Umbilical cord (tissue), 2 donors: ENCODE results near the gene CETN2. TPM values are rescaled to one million over a fixed set of nuclear protein-coding genes. Genes with fewer than 3 reads are reported as not detected.
"Not testable (repeated sequence)": the region's sequence is repeated elsewhere in the genome, so short reads cannot be mapped to it uniquely, and the experiment has no call there.

Experiments used
- DNase-seq: peaks from one replicate; pipeline ENCODE4 v3.0.0-alpha.2; 2015; ENCODE audit warnings: low spot score
- total RNA-seq: library from RNA; depleted of rRNA; stranded (reverse); fragments of >200 nt; gene quantifications from one replicate; pipeline ENCODE4 v1.2.3, GENCODE V29; 2014; ENCODE audit warnings: low replicate concordance; ENCODE audit not compliant: insufficient read depth

The CETN2 gene
- 32.3 TPM for total RNA-seq

DNA sequence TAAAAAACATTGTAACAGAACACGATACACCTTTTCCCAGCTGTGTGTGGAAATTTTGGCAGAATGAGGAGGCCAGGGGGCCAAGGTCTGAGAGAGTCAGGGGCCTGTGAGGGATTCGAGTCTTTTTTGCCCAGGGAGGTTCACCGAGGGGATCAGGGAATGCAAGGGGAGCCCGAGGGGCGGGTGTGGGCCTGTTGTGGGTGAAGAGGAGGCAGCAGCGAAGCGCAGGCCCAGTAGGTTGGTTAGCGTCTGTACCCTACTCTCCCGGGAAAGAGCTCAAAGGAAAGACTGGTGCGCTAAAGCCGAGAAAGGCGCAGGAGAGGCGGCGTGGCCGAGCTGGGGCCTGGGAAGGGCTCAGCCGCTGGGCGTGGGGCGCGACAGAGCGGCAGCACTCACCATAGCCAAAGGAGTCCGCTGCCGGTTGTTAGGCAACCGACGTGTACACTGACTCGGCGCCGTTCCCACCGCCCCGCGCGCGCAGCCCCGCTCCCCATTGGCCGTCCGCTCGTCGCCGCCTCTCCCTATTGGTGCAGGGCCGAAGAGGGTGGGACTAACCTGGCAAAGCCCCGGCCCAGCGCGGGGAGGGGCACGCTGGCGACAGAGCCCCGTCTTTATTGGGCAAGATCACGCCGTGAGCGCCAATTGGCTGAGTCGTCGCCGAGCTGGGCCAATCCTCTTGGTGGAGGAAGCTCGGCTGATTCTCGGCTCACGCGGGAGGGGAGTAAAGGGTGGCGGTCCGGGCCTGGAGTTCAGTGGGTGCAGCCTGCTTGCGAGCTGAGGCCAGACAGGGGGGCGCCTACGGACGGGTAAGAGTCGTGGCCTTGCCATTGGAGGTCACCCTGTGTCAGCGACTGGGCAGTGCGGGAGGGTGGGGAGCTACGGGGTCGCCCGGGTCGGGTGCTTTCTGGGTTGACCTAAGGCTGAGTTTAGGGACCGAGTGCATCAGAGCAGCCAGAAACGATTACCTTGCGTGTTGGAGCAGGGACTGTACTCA is at the start of gene CETN2, which contains the start of gene NSDHL:
CETN2 (minus strand) TSS at position 446 of the 994 bp plus-strand sequence; CDS start at position 399, 47 bp downstream.
NSDHL (plus strand) TSS at position 752 of the 994 bp plus-strand sequence. CDS start 15,262 bp downstream, outside the sequence.
- DNase-seq = peak; percentile 97

DNA sequence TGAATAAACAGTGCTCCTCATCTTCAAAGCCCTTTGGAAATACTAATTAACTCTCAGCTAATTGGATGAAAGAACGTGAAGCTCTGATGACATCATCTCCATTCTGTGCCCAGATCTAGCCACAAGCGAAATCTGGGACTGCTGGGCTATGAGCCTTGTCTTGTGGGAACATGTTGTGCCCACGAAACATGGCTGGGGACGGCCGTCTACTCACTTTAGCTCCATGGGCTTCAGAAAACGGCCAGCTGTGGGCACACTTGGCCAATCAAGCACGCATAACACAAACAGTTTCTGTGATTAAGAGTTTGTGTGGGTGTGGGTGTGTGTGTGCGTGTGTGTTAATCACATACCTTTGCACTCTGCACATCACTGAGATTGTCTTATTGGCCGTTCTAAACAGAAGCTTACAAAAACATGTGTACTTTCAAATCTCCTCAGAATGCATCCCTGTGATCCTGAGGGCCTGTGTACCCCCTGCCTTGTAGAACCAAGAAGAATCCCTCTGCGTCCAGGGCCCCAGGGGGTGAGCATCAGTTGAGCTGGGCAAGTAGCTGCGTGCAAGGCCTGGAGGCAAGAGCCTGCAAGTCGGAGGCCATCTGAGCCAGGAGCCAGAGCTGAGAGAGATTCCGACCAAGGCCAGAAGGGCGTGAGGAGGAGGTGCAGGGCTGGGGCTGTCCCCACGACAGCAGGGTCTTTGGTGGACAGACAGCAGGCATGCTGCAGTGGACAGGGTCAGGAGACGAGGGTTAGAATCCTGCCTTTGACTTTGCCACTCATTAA is 48.6 kb upstream of the CETN2 start:
- no peak for DNase-seq

DNA sequence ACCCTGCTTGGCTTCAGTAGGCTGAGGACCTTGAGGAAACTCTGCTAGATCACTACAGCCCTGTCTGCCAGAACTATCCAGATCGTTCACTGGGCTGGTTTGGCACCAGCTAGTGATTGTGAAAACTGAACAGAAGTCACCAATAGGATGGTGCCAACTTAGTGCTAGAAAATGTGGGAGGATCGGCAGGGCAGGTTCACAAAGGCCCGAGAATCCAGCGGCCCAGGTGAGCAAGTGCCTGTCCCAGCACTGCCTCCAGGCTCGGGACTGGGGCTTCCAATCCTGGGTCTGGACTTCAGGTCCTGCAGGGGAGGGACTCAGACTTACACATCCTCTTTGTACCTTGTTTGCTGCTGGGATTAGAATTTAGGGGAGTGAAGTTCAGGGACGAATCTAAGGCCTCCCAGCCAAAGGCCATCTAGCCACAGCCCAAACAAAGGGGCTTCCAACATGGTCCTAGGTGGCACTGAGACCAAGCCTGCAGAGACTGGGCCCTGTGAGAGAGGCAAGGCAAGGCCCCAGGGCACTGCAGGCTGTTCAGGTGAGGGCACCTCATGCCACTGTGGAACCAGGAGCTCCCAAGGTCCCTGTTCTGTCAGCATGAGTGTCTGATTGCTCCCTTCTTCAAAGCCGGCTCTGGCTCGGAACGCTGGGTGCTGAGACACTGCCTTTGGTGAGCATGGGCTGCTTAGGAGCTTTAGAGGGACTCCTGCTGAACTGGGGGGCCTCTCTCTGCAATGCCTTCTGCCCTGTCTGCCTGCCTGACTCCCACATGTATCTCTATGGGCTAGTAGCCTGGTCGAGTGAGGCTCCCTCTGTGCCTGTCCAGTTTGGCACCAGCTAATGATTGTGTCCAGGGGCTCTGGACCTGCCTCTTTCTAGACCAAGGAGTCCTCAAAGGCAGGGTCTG is 46.6 kb upstream of the CETN2 start:
- no peak for DNase-seq

DNA sequence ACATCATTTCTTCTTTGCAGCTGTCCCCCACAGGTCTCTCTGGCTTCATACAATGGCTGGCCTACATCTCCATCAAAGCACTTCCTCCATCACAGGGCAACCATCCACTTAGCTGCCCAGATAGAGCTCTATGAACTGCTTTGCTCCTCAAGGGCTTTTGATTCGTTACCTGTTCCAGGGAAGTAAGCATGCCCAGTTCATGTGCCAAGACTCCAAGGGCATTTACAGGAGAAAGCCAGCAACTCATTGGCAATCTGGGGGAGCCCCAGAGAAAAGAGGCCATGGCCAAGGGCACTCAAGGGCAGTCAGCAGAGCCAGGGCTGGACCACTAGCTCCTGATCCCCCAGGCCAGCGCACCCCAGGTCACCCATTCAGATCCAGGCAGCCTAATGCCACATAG is 42.8 kb upstream of the CETN2 start:
- no peak for DNase-seq

DNA sequence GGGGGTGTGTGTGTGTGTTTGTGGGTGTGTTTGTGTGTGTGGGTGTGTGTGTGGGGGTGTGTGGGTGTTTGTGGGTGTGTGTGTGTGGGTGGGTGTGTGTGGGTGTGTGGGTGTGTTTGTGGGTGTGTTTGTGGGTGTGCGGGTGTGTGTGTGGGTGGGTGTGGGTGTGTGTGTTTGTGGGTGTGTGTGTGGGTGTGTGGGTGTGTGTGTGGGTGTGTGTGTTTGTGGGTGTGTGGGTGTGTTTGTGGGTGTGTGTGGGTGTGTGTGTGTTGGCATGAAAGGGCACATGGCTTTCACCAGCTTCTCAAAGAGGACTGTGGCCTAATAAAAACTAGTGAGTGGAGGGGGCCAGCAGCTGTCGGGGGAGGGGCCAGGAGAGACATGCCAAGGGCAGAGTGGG is 42.0 kb upstream of the CETN2 start:
- no peak for DNase-seq

DNA sequence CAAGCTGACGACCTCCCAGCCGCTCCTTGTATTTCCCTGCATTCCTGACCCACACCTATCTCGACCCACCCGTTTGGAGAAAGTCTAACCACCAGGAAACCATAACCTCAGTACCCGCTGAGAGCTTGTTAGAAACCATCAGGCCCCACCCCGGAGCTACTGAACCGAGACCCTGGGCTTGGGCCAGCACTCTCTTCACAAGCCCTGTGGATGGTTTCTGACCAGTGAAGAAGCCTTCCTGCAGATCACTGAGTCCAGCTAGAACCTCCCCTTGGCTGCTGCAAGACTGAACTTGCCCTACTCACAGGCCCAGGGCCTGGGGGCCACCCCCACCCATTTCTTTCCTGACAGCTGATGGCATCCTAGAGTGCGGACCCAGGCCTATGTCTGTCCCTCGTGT is 40.7 kb upstream of the CETN2 start:
- DNase-seq = no peak

DNA sequence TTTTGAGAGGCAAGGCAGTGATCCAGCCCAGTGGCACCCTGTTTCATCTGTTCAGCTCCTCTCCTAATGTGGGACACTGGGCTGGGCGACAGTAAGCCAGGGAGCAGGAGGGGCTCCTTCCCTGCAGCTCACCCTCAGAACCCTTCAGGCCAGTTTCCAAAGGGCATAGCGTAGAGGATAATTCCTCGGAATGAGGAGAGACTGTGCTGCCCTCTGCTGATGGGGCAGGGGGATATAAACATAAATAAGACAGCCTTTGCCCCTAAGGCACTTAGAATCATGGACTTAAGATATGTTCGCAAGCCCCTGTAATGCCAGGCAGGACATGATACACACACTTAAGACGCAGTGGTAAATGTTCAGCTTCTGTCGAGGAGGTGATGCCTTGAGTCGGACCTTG is 39.4 kb upstream of the CETN2 start:
- DNase-seq = no peak

DNA sequence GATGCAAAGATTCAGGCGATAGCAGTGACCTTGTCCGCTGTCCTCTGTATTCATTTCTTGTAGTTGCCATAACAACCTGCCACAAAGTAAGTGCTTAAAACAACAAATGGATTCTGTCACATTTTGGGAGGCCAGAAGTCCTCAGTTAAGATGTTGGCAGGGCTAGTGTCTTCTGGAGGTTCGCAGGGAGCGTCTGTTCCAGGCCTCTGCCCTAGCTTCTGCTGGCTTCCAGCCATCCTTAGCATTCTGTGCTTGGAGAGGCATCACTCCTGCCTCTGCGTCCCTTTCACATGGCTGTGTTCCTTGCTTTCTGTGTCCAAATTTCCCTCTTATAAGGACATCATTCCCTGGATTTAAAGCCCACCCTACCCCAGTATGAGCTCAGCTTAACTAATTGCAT is 35.8 kb upstream of the CETN2 start:
- no peak for DNase-seq

DNA sequence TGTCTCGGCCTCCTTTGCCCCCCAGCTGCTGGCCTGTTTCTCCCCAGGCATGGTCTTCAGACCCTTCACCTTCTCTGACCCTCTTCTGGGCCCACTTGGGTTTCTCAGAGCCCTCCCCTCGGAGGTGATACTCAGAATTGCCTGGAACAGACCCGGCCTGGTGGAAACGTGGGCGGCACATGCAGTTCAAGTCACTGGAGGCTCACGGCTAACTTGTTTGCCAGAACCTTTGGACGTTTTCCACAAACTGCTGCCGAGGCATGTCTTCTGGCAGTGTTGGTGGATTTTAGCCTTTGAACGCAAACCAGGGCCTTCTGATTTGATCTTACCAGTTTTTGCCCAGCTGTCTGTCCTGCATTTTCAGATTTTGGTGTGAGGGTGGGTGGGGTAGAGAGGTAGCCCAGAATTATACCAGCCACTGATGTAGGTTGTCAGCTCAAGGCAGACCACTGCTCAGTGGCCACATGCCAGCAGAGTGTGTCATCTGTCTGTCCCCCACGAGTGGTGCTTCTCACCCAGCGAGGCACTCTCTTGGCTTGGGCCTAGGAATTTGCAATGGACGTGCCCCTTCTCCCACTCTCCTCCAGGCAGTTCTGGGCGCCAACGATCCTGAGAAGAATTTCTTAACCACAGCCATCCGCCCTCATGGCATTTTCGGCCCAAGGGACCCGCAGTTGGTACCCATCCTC is 34.8 kb upstream of the CETN2 start:
- DNase-seq = no peak

DNA sequence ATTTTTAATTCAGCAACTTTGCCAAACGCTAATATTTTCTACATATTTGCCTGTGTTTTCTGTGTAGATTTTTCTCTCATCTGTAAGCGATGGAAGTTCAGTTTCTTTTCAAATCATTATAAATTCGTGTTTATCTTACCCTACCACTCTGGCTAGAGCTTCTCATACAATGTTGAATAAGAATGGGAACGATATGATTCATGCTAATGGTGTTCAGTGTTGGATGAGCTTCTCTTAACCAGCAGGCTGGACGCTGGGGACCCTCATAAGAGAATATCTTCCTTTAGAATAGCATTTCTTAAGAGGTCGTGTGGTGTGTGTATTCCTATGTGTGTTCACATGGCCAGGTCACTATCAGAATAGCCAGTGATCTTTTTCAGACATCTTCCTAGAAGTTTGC is 31.3 kb upstream of the CETN2 start:
- DNase-seq = no peak

DNA sequence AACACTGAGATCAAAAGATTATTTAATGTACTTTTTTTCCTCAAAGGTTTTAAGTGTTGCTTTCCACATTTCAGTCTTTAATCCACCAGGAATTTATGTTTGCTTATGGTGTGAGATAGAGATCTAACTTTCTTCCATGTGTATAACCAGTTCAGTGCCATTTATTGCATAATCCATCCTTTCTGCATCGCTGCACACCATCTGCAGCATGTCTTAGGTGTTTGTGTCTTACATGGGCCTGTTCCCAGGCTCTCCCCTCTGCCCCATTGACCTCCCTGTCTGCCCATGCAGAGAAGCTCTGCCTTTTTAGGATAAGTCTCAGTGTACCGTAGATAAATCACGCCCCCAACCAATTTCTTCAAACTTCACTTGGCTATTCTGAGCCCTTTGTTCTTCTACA is 30.6 kb upstream of the CETN2 start:
- no peak for DNase-seq

DNA sequence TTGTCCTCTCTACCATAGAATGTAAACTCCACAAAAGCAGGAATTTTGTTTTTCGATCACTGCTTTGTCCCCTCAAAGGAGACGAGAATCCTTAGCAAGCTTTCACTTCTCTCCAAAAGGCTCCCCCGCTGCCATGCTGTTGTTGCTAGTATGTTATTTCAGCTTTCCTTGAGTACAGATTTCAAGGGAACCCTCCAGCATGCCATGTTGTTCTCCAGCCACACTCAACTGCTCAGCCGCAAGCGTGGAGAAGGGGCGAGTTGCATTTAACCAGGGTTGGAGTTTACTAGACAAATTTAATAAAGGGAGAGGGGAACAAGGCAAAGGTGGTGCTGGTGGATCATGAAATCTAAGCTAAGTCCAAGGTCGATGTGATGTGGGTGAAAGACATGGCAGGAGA is 23.4 kb upstream of the CETN2 start:
- DNase-seq = no peak

DNA sequence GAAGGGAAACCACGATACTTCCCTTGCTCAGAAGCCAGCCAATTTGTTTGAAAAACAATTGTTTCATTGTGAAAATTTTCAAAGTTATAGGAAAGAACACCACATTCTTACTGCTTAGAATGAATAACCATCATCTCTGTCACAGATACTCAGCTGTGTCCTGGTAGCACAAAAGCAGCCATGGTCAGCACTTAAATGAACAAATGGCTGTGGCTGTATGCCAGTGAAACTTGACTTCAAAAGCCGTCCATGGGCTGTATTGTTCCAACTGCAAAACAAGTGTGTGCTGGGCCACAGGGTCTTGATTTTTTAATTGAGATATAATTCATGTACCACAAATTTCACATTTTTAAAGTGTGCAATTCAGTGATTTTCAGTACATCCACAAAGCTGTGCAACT is 19.9 kb upstream of the CETN2 start:
- DNase-seq = no peak

DNA sequence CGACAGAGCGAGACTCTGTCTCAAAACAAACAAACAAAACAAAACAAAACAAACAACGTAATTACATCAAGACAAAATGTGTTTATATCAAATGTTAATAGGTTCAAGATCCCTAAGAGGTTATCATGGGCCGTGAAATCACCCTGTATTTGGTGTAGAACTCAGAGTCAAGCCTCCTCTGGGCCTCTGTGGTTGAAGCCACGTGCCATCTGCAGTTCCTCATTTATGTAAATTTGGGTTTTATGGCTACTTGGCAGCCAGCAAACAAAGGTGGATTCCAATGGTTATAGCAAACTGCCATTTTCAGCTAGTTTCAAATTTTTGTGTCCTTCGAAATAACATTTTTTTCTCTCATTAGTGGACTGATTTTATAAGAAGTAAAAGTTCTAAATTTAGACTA is 16.7 kb upstream of the CETN2 start:
- no peak for DNase-seq

DNA sequence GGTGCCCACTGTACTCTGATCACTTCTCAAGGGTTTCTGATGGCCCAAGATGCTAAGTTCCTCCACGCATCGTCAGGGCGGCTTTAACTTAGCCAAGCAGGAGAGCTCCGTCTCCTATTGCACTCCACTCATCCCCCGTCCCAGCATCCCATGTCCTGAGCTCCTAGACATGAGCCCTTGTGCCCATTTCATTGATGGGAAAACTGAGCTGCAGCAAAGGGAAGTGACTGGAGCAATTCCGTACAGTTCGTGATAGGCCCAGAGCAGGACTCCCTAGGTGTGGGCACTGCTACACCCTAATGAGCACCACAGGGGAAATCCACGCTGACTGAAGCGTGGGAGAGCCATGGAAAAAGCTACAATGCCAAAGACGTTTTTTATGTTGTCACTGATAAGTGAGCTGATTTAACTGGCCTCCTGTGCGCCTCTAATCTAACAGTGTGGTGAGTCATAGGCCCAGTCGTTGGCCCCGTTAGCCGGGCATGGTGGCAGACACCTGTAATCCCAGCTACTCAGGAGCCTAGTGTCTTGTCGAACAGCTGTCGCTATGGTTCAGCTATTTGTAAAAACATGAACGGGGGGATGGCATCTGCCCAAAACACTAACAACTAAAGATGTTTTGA is 15.2 kb upstream of the CETN2 start:
- DNase-seq = no peak

DNA sequence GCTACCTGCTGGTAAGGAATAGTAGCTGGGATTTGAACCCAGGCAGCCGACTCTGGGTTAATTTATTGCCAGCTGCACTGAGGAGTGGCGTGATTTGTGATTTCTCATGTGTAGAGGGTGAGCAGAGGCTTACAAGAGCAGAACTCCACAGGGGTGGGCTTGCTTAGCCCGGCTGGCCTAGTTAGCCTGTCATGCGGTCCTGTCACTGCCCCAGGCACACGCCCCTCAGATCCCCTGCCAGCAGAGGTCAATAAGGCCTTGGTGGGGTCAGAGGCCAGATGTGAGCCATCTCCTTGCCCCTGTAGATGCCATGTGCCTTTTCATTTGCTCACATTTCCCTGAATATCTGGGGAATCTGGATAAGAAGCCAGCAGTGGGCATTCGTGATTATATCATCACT is 13.7 kb upstream of the CETN2 start:
- no peak for DNase-seq

DNA sequence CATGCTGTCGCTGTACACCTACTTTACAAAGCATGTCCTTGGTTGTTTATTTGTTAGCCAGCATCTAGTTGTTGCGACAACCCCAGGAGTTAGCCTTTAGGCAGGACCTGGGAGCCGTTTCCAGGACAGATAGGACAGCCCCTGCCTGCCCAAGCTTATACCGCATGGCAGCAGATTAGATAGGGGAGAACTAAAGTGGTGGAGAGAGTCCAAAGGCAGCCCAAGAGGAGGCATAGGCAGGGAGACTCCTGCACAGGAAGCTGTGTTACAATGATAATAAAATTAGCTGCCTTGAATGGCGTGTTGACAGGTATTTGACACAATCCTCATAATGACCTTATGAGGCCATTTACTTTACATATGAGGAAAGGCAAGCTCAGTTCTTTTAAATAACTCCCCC is 13.3 kb upstream of the CETN2 start:
- DNase-seq = no peak

DNA sequence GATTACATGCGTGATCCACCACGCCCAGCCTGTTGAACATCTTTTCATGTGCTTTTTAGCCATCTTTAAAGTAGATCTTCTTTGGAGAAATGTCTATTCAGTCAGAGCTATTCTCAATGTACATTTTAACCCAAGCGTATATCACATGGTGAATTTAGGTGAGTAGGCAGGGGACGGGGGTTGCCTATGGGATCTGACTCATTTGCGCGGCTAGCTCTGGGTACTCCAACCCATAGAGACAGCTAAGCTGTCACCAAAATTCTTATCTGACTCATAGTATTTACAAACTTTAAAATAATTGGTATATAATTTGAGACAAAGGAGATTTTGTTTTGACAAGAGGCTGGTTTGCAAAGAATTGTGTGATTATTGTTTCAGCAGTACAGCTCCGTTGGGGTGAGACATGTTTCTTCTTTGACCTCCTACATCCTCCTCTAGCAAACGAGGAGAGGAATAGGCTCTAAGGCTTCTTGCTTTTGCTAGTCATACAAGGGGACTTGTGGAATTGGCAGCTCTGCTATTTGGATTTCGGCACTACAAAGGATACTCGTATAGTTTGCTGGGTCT is 12.3 kb upstream of the CETN2 start:
- DNase-seq = no peak

DNA sequence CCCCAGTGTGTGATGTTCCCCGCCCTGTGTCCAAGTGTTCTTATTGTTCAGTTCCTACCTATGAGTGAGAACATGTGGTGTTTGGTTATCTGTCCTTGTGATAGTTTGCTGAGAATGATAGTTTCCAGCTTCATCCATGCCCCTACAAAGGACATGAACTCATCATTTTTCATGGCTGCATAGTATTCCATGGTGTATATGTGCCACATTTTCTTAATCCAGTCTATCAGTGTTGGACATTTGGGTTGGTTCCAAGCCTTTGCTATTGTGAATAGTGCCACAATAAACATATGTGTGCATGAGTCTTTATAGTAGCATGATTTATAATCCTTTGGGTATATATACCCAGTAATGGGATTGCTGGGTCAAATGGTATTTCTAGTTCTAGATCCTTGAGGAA is 4.9 kb upstream of the CETN2 start:
- DNase-seq = not testable (repeated sequence)

DNA sequence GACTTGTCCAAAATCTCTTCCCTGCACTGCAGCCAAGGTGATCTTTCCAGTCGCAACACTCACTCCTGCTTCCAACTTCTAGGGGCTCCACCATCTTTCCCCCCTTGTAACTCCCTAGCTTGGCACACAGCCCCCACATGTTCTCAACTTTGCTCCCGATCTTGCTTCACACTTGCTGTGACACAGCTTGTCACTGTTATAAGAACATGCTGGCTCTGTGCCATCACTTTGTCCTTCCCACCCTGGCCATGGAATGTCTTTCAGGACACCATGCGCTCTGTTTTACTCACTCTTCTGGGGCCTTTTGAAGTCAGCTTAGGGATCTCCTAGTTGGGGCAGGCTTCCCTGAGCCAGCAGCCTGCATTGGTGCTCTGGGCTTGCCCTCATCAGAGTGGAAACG is 2.8 kb upstream of the CETN2 start:
- no peak for DNase-seq
